ENCODE measurements around the gene CEP295NL.

GRCh38 chr17:78896834-78897663, 6.0 kb downstream of the CEP295NL start:
- TF ChIP-seq CTCF (IDR thresholded peaks at IDR 0.05; ENCODE audit: low read depth, low read length) (no peak), EZH2phosphoT487 (IDR thresholded peaks at IDR 0.05; ENCODE audit: low read depth) (no peak)
